ENCODE measurements around the gene GDPD1.

DNA sequence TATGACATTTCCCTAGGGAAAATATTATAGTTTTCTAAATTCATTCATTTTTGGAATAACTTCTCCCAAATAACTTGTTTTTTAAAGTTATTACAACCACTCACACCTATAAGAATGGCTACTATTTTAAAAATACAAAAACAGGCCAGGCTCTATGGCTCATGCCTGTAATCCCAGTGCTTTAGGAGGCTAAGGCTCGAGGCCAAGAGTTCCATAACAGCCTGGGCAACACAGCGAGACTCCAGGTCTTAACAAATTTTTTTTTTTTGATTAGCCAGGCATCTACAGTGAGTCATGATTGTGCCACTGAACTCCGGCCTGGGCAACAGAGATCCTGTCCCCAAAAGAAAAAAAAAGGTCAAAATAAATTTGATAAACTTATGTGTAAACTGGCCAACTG is 67.6 kb downstream of the GDPD1 start:
- TF ChIP-seq TAF1 (IDR thresholded peaks at IDR 0.05; ENCODE audit: low read depth) = no peak
- TF ChIP-seq, protein P1, sequence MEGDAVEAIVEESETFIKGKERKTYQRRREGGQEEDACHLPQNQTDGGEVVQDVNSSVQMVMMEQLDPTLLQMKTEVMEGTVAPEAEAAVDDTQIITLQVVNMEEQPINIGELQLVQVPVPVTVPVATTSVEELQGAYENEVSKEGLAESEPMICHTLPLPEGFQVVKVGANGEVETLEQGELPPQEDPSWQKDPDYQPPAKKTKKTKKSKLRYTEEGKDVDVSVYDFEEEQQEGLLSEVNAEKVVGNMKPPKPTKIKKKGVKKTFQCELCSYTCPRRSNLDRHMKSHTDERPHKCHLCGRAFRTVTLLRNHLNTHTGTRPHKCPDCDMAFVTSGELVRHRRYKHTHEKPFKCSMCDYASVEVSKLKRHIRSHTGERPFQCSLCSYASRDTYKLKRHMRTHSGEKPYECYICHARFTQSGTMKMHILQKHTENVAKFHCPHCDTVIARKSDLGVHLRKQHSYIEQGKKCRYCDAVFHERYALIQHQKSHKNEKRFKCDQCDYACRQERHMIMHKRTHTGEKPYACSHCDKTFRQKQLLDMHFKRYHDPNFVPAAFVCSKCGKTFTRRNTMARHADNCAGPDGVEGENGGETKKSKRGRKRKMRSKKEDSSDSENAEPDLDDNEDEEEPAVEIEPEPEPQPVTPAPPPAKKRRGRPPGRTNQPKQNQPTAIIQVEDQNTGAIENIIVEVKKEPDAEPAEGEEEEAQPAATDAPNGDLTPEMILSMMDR (IDR thresholded peaks at IDR 0.05; ENCODE audit: poor library complexity, severe bottlenecking) = no peak
- TF ChIP-seq, protein P2, sequence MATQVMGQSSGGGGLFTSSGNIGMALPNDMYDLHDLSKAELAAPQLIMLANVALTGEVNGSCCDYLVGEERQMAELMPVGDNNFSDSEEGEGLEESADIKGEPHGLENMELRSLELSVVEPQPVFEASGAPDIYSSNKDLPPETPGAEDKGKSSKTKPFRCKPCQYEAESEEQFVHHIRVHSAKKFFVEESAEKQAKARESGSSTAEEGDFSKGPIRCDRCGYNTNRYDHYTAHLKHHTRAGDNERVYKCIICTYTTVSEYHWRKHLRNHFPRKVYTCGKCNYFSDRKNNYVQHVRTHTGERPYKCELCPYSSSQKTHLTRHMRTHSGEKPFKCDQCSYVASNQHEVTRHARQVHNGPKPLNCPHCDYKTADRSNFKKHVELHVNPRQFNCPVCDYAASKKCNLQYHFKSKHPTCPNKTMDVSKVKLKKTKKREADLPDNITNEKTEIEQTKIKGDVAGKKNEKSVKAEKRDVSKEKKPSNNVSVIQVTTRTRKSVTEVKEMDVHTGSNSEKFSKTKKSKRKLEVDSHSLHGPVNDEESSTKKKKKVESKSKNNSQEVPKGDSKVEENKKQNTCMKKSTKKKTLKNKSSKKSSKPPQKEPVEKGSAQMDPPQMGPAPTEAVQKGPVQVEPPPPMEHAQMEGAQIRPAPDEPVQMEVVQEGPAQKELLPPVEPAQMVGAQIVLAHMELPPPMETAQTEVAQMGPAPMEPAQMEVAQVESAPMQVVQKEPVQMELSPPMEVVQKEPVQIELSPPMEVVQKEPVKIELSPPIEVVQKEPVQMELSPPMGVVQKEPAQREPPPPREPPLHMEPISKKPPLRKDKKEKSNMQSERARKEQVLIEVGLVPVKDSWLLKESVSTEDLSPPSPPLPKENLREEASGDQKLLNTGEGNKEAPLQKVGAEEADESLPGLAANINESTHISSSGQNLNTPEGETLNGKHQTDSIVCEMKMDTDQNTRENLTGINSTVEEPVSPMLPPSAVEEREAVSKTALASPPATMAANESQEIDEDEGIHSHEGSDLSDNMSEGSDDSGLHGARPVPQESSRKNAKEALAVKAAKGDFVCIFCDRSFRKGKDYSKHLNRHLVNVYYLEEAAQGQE (IDR thresholded peaks at IDR 0.05; ENCODE audit: borderline replicate concordance) = no peak
- TF ChIP-seq EP300 (conservative IDR thresholded peaks at IDR 0.05; ENCODE audit: poor library complexity, severe bottlenecking) = no peak
- no peak for TF ChIP-seq POLR2AphosphoS5 (IDR thresholded peaks at IDR 0.05)
- TF ChIP-seq SMC3 (conservative IDR thresholded peaks at IDR 0.05; ENCODE audit: poor library complexity) = no peak

Measured in neural cell (in vitro differentiated cells).